Esophagus squamous epithelium (tissue), 5 donors: Measurements from ENCODE around the gene SMS. TPM values are rescaled to one million over a fixed set of nuclear protein-coding genes. Genes with fewer than 3 reads are reported as not detected.

ENCODE experiments used
- DNase-seq: peaks from one replicate; lab custom pipeline; 2025; lab: John Stamatoyannopoulos, UW
- H3K27ac ChIP-seq, 4 donors: fragments of 200-600 bp; sonication (generic); one replicate each; pipeline ENCODE4 v1.5.1; 2016 to 2019; ENCODE audit warnings: mild to moderate bottlenecking in 1 of 4
- H3K27me3 ChIP-seq, 4 donors: fragments of 200-600 bp; sonication (generic); 1 replicate in 3 of 4; 2 replicates in 1 of 4; pipeline versions ENCODE4 v1.5.1 to v1.6.0; 2017 to 2021; ENCODE audit warnings: antibody characterized with exemption in 1 of 4
- H3K36me3 ChIP-seq, 3 donors: fragments of 200-600 bp; sonication (generic); one replicate each; pipeline ENCODE4 v1.5.1; 2016 to 2019
- H3K4me1 ChIP-seq, 3 donors: fragments of 200-600 bp; sonication (generic); one replicate each; pipeline ENCODE4 v1.5.1; 2017 to 2019
- H3K4me3 ChIP-seq, 4 donors: fragments of 200-600 bp; sonication (generic); 1 replicate in 3 of 4; 2 replicates in 1 of 4; pipeline ENCODE4 v1.5.1; 2016 to 2019; ENCODE audit warnings: mild to moderate bottlenecking in 2 of 4, moderate library complexity in 1 of 4
- H3K9me3 ChIP-seq, 3 donors: fragments of 200-600 bp; sonication (generic); one replicate each; pipeline ENCODE4 v1.5.1; 2016 to 2019
- POLR2A ChIP-seq, 4 donors: fragments of 450-650 bp; IDR thresholded peaks; one replicate each; pipeline ENCODE4 v1.6.1; 2017; ENCODE audit warnings: antibody characterized with exemption in 4 of 4, mild to moderate bottlenecking in 4 of 4, moderate library complexity in 3 of 4
- WGBS, 2 donors: methylation state at CpG; one replicate each; pipeline ENCODE4 v1.1.5; 2018; 5-methylcytosine and 5-hydroxymethylcytosine counted together
- intact Hi-C: fragments of 100-400 bp; cut with DNase I; formaldehyde crosslinking; loops from one replicate; pipeline ENCODE4 v1.15.0; 2022
- total RNA-seq, 4 donors: library from RNA; depleted of rRNA; stranded (reverse); fragments of >200 nt; gene quantifications; one replicate each; pipeline ENCODE4 v1.1.0, GENCODE V29; 2016
- TF ChIP-seq, protein P1 (sequence below), 6 experiments: fragments of 450-650 bp in 4 of 6; fragments of 200-600 bp in 2 of 6; sonication (generic) in 2 of 6; IDR thresholded peaks; one replicate each; pipeline ENCODE4 v1.5.1; 2016 to 2019; ENCODE audit warnings: antibody characterized with exemption in 6 of 6, mild to moderate bottlenecking in 4 of 6, moderate library complexity in 4 of 6
- donor health status: DM: yes; HTN: yes; CAD: no.

SMS gene
- total RNA-seq, 4 donors from 2014 or later: 19.0 to 46.7 (median 31.3) TPM

DNA sequence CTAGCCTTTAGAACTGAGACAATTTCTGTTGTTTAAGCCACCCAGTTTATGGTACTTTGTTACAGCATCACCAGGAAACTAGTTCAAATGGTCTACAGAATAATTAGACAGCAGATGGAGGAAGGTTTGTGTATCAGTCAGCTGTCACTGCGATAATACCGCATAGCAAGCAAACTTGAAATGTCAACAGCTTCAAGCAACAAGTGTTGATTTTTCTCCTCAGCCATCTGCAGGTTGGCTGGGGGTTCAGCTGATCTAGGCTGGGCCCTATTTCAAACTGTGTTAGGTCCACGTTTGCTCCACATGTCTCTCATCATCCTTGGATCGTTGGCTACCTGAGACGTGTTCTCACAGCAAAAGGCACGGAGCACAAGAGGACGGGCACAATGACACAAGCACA, 72.4 kb downstream of the SMS start:
- Histone ChIP-seq H3K9me3 (no peaks in the 10 kb centered on the region), H3K4me1 (no peaks in the 10 kb centered on the region), H3K27me3 (no peaks in the 10 kb centered on the region), H3K4me3 (no peak overlapping the region), H3K27ac (no peak overlapping the region), H3K36me3 (no peaks in the 10 kb centered on the region)
- intact Hi-C loops: no loop called here
- no peak for TF ChIP-seq POLR2A (IDR thresholded peaks at IDR 0.05)
- TF ChIP-seq, protein P1, sequence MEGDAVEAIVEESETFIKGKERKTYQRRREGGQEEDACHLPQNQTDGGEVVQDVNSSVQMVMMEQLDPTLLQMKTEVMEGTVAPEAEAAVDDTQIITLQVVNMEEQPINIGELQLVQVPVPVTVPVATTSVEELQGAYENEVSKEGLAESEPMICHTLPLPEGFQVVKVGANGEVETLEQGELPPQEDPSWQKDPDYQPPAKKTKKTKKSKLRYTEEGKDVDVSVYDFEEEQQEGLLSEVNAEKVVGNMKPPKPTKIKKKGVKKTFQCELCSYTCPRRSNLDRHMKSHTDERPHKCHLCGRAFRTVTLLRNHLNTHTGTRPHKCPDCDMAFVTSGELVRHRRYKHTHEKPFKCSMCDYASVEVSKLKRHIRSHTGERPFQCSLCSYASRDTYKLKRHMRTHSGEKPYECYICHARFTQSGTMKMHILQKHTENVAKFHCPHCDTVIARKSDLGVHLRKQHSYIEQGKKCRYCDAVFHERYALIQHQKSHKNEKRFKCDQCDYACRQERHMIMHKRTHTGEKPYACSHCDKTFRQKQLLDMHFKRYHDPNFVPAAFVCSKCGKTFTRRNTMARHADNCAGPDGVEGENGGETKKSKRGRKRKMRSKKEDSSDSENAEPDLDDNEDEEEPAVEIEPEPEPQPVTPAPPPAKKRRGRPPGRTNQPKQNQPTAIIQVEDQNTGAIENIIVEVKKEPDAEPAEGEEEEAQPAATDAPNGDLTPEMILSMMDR (IDR thresholded peaks at IDR 0.05): no peak
- no peak for DNase-seq
- WGBS, 2 donors: 86 to 90% methylated on average over 2 to 4 of the region's 7 CpGs

DNA sequence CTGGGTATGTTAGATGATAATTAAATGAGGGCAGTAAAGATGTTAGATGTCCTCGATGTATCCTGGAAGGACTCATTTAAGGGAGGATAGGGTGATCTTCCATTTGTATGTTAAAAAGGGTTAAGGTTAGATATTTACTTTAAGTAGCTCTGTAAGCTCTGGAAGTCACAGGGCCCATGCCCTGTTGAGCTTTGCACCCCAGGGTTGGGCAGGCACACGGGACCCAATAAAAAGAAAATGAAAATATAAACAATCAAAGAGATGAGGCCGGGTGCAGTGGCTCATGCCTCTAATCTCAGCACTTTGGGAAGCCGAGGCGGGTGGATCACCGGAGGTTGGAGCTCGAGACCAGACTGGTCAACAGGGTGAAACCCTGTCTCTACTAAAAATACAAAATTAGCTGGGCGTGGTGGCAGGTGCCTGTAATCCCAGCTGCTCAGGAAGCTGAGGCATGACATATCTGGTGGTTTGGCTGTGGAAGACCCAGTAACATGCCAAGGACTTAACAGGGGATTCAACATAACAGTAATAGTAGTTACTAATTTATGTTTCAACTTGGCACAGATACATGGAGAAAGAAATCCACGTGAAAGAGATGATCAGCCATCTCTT, 74.7 kb downstream of the SMS start:
- no peaks in the 10 kb centered on the region for H3K36me3 ChIP-seq
- TF ChIP-seq, protein P1 (IDR thresholded peaks at IDR 0.05): no peak
- TF ChIP-seq POLR2A (IDR thresholded peaks at IDR 0.05): no peak
- H3K27ac ChIP-seq: no peak overlapping the region
- no peaks in the 10 kb centered on the region for H3K9me3 ChIP-seq
- H3K4me1 ChIP-seq: no peaks in the 10 kb centered on the region
- 71 to 72% methylated on average over 7 to 8 of the region's 9 CpGs for WGBS, 2 donors
- no peaks in the 10 kb centered on the region for H3K27me3 ChIP-seq
- no peak for DNase-seq
- intact Hi-C loops: no loop called here
- no peak overlapping the region for H3K4me3 ChIP-seq

DNA sequence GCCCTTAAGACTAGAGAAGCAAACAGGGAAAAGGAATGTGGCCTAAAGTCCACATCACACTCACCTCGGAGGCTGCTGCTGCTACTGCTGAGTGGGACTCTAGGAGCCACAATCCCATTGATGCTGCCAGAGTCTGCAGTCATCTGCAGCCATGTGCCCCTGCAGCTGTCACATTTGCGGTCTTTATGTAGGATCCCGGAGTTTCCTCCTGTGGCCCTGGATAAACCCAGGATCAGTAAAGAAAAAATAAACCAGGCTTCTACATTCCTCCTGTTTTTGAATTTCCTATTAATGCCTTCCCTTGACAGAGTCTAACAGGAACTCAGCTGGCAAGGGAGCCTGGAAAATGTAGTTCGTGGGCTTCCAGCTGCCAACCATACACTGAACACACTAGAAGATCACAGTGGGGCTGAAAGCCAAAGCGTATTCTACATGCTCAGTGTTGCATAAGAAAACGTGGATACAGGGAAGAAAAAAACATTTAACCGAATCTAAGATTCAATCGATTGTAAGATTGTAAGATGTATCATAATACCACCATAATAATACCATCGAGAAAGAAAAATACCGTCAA, 81.3 kb downstream of the SMS start:
- Histone ChIP-seq H3K4me1 (no peaks in the 10 kb centered on the region), H3K36me3 (no peaks in the 10 kb centered on the region), H3K27ac (no peak overlapping the region), H3K9me3 (no peaks in the 10 kb centered on the region), H3K4me3 (no peak overlapping the region), H3K27me3 (no peaks in the 10 kb centered on the region)
- WGBS, 2 donors: 72 to 81% methylated on average over 7 to 10 of the region's 10 CpGs
- no peak for DNase-seq
- TF ChIP-seq, protein P1 (IDR thresholded peaks at IDR 0.05): no peak
- no peak for TF ChIP-seq POLR2A (IDR thresholded peaks at IDR 0.05)
- intact Hi-C loops: no loop called here

DNA sequence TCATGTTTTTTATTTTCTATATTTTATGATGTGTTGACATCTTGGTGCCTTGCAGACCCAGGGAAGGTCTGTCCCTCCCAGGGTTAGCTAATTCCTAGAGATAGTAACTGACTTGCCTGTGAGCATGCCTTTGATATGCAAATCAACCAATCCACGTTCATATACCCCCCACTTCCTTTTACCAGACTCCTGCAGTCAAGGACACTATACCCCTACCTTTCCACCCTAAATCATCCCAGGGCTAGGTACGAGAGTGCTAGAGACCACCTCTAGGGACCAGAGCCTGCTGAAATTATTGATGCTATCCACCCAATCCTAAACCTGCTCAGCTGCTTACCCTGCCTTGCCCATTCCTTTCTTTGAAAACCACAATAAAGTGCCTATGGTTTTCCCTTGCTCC, 84.1 kb downstream of the SMS start:
- DNase-seq: no peak
- no peak overlapping the region for H3K4me3 ChIP-seq
- whole genome bisulfite sequencing, 2 donors: 48% methylated on average over 2 of the region's 2 CpGs; no CpG with 5 or more reads in 1 of the 2 donors
- no peaks in the 10 kb centered on the region for H3K9me3 ChIP-seq
- TF ChIP-seq, protein P1 (IDR thresholded peaks at IDR 0.05): no peak
- TF ChIP-seq POLR2A (IDR thresholded peaks at IDR 0.05): no peak
- H3K36me3 ChIP-seq: no peaks in the 10 kb centered on the region
- H3K27me3 ChIP-seq: no peaks in the 10 kb centered on the region
- no peak overlapping the region for H3K27ac ChIP-seq
- intact Hi-C loops: no loop called here
- H3K4me1 ChIP-seq: no peaks in the 10 kb centered on the region

DNA sequence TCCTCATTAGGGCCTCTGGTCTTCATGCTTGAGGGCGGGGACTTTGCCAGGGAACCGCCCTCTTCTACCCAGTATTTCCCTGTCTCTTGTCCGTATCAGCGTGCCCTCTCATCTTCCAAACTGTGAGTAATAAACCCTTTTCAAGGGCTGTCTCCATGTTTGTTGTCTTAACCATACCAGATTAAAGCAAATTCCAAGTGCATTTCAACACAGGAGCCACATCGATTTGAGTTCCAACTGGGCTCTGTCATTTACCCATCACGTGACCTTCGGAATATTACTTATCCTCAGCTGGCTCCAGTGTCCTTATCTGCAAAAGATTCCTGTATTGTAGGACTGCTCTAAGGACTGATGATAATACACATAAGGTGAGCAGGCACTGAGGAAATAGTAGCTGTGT, 85.2 kb downstream of the SMS start:
- intact Hi-C loops: no loop called here
- no peaks in the 10 kb centered on the region for H3K9me3 ChIP-seq
- no peak overlapping the region for H3K27ac ChIP-seq
- TF ChIP-seq, protein P1 (IDR thresholded peaks at IDR 0.05): no peak
- TF ChIP-seq POLR2A (IDR thresholded peaks at IDR 0.05): no peak
- H3K4me3 ChIP-seq: no peak overlapping the region
- DNase-seq: no peak
- no peaks in the 10 kb centered on the region for H3K27me3 ChIP-seq
- no peaks in the 10 kb centered on the region for H3K4me1 ChIP-seq
- WGBS, 2 donors: 82 to 86% methylated on average over 5 to 7 of the region's 7 CpGs
- H3K36me3 ChIP-seq: no peaks in the 10 kb centered on the region
